Choroid plexus epithelial cell (primary cell): Measurements from ENCODE around the gene OSBPL2.

Experiments
- DNase-seq: peaks from one replicate; pipeline ENCODE4 v3.0.0-alpha.2; 2010; ENCODE audit warnings: low read depth
- H3K4me3 ChIP-seq: 2 replicates; pipeline ENCODE4 v1.5.1; 2011; ENCODE audit warnings: low read depth, mild to moderate bottlenecking, control low read depth, low read length, moderate library complexity
- CTCF ChIP-seq: conservative IDR thresholded peaks from 2 replicates; pipeline ENCODE4 v1.5.1; 2011; ENCODE audit warnings: low read depth, mild to moderate bottlenecking, control low read depth, inconsistent platforms, low read length, moderate library complexity

OSBPL2 gene

GRCh38 chr20:62228982-62229545 is 9.3 kb upstream of the OSBPL2 start:
- no peak for TF ChIP-seq CTCF
- DNase-seq: no peak
- no peak overlapping the region for H3K4me3 ChIP-seq

- DNase-seq: no peak
- no peak overlapping the region for H3K4me3 ChIP-seq
- no peak for TF ChIP-seq CTCF
Observed at GRCh38 chr20:62229667-62230066, 8.7 kb upstream of the OSBPL2 start.

DNA sequence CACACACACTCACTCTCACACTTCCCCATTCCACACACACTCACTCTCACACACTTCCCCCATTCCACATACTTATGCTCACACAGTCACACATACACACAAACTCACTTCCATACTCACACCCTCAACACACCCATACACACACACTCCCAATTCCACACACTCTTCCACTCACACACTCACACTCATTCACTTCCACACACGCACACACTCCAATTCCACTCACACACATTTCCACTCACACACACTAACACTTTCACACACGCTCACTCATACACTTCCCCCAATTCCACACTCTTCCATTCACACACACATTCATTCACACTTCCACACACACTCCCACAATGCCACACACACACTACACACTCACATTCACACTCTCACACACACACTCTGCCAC is 8.0 kb upstream of the OSBPL2 start:
- TF ChIP-seq CTCF: no peak
- no peak for DNase-seq
- H3K4me3 ChIP-seq: no peak overlapping the region

DNA sequence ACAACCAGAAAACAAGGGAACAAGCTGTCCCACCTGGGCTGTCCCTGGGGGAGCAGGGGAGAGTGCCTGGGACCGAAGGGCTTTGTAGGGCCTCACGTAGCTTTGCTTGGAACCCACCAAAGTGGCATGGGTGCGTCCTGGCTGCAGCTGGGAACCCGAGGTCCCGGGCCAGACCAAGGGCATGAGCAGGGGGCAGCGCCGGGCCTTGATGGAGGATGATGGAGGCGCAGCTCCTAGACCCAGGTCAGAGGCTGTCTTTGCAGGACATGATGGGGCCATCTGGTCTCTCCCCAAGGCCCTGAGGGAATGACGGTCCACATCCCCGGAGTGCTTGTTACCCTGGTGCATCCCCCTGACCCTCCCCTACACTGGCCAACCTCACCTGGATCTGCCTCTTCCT is 7.6 kb upstream of the OSBPL2 start:
- no peak overlapping the region for H3K4me3 ChIP-seq
- TF ChIP-seq CTCF: no peak
- no peak for DNase-seq

DNA sequence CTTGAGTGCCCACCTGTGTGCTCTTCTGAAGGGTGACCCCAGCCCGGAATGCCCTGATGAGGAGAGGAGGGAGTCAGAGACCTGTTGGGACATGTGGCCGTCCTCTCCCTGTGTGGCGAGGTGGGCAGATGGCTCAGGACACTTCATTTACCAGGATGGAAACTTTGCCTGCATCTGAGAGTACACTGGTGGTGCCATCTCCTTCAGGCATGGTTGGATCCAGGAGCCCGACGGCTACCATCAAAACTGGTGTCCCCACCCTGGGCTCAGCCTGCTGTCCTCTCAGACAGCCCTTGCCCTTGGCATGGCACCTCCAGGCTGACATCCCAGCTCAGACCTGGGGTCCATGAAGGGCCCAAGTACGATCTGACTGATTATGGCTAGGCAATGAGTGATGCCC is 7.0 kb upstream of the OSBPL2 start:
- TF ChIP-seq CTCF: no peak
- H3K4me3 ChIP-seq: no peak overlapping the region
- no peak for DNase-seq

DNA sequence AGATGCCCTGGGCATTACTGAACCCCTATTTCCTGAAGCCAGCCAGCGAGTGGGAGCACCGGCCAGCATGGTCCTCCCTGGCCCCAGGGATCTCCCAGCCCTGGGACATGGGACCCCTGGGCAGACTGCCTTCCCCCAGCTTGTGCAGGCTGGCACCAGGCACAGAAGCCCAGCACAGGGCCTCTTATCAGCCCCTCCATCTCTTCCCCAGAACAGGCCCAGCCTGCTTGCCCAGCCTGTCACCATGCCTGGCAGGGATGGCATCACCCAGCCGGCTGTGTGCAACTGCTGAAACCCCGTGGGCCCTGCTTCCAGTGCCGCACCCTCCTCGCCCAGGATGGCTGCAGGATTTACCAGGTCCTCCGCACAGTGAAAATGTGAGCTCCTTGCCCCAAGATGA is 6.1 kb upstream of the OSBPL2 start:
- no peak for DNase-seq
- TF ChIP-seq CTCF: no peak
- no peak overlapping the region for H3K4me3 ChIP-seq

DNA sequence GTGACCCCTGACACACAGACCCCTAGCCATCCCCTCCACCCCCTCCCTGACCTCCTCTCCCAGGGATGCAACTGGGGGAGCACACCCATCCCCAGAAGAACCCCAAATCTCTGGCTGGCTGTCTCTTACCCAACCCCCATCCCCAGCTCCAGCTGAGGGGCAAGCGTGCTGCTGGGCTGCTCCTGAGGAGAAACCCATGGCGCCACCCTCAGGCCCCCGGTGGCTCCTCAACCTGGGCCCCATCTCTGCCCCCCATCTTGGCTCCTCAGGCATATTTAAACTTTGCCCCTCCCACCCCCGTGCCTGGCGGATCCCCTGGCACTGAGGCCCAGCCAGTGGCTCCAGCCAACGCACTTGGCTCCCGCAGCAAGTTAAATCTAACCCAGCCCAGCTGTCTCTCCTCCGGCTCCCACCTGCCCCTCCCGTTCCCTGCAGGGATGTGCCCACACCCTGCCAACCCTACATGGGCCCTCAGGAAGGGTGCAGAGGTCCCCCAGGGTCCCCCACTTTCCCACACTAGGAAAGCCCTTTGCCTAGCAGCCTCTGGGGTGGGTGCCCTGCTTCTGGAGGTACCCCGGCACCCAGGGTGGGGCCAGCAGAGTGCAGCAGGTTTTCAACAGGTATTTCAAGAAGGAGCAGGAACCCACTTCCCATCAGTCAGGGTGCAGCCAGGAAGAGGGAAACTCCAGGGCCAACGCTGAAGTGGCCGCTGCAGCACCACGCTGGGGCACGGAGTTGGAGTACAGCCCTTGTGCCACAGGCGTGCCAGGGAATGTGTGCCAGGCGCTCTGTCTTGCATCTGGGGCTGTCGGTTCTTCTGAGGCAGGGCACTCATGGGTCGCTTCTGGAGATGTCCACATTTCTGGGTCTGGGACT is 5.3 kb upstream of the OSBPL2 start:
- DNase-seq: no peak
- TF ChIP-seq CTCF: no peak
- no peak overlapping the region for H3K4me3 ChIP-seq
